Measurements from ENCODE around the gene RNASE7. TPM values are rescaled to one million over a fixed set of nuclear protein-coding genes. Genes with fewer than 3 reads are reported as not detected.
A peak's percentile ranks its signal among the peaks of the same experiment; 100 is the strongest.

RNASE7 gene
- total RNA-seq, 1 donor from 2014 or later = not detected

GRCh38 chr14:21042918-21043317 is 756 bp downstream of the RNASE7 start:
- ATAC-seq (peak; percentile 6), DNase-seq (no peak)
- H3K27ac ChIP-seq = no peak overlapping the region
- peaks cover 33% of the 10 kb centered on the region for H3K4me1 ChIP-seq
- no peak for TF ChIP-seq CTCF (IDR thresholded peaks at IDR 0.05)
- intact Hi-C loops (cut with DNase I) = no loop called here
- no peaks in the 10 kb centered on the region for H3K9me3 ChIP-seq
- no peaks in the 10 kb centered on the region for H3K36me3 ChIP-seq
- H3K27me3 ChIP-seq = no peaks in the 10 kb centered on the region
- H3K4me3 ChIP-seq = no peak overlapping the region

- no peak overlapping the region for H3K27ac ChIP-seq
- no peak overlapping the region for H3K4me3 ChIP-seq
- no peaks in the 10 kb centered on the region for H3K27me3 ChIP-seq
- ATAC-seq = no peak
- no peak for TF ChIP-seq CTCF (IDR thresholded peaks at IDR 0.05)
- peaks cover 34% of the 10 kb centered on the region for H3K4me1 ChIP-seq
- intact Hi-C loops (cut with DNase I) = no loop called here
- H3K36me3 ChIP-seq = no peaks in the 10 kb centered on the region
- no peak for DNase-seq
- H3K9me3 ChIP-seq = no peaks in the 10 kb centered on the region
These were observed 1.3 kb downstream of the RNASE7 start for GRCh38 chr14:21043387-21043973.

GRCh38 chr14:21043974-21044618 is 1.9 kb downstream of the RNASE7 start:
- Histone ChIP-seq H3K4me3 (no peak overlapping the region), H3K27ac (no peak overlapping the region), H3K4me1 (peaks cover 28% of the 10 kb centered on the region), H3K36me3 (no peaks in the 10 kb centered on the region), H3K27me3 (no peaks in the 10 kb centered on the region), H3K9me3 (no peaks in the 10 kb centered on the region)
- DNase-seq (no peak), ATAC-seq (peak; percentile 37)
- intact Hi-C loops (cut with DNase I) = no loop called here
- TF ChIP-seq CTCF (IDR thresholded peaks at IDR 0.05) = no peak

- ATAC-seq (no peak), DNase-seq (no peak)
- peaks cover 19% of the 10 kb centered on the region for H3K4me1 ChIP-seq
- H3K4me3 ChIP-seq = no peak overlapping the region
- intact Hi-C loops (cut with DNase I) = no loop called here
- H3K27me3 ChIP-seq = no peaks in the 10 kb centered on the region
- no peak for TF ChIP-seq CTCF (IDR thresholded peaks at IDR 0.05)
- H3K27ac ChIP-seq = peak overlapping the region; percentile 51
- H3K36me3 ChIP-seq = no peaks in the 10 kb centered on the region
- no peaks in the 10 kb centered on the region for H3K9me3 ChIP-seq
These were observed 5.2 kb downstream of the RNASE7 start for GRCh38 chr14:21047378-21047781.

- intact Hi-C loops (cut with DNase I) = no loop called here
- ATAC-seq = no peak
- no peak overlapping the region for H3K27ac ChIP-seq
These were observed 6.5 kb downstream of the RNASE7 start for GRCh38 chr14:21048638-21049037.

More at GRCh38 chr14:21048638-21049037, 6.5 kb downstream of the RNASE7 start:
- H3K9me3 ChIP-seq = no peaks in the 10 kb centered on the region
- no peaks in the 10 kb centered on the region for H3K27me3 ChIP-seq
- H3K36me3 ChIP-seq = no peaks in the 10 kb centered on the region
- H3K4me3 ChIP-seq = no peak overlapping the region
- H3K4me1 ChIP-seq = peaks cover 9% of the 10 kb centered on the region
- DNase-seq = no peak
- no peak for TF ChIP-seq CTCF (IDR thresholded peaks at IDR 0.05)
